ENCODE results near the gene FOXO3.

DNA sequence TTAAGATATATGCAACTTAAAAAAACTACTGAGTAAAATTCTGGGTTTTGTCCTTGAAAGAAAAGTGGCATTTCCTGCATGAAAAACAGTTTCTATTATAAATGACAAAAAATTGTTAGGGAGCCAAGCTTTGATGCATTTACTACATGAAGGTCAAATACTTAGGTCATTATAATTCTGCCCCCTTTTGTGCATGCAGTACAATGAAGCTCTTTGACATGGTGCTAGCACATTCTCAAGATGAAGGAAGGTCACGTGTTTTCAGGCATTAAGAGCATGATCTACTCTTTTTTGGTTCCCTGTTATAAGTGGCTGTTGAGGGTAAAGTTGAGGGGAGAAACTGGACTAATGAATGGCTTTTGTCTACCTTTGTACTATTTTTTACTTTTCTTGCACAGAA is 72.7 kb downstream of the FOXO3 start:
- no peak for TF ChIP-seq POLR2A (IDR thresholded peaks at IDR 0.05; ENCODE audit: low read length)
- TF ChIP-seq GATA1 (IDR thresholded peaks at IDR 0.05; ENCODE audit: low read depth, low read length) = no peak

Data from erythroblast (primary cell).